GM18505 (cell line): ENCODE results near the gene CEP170.
"Not testable (repeated sequence)": the region's sequence is repeated elsewhere in the genome, so short reads cannot be mapped to it uniquely, and the experiment has no call there.

ENCODE experiments used
- ATAC-seq: cut with Tn5 transposase; IDR thresholded peaks from one replicate; pipeline ENCODE4 v1.9.1; 2021; ENCODE audit not compliant: unreplicated experiment
- POLR2A ChIP-seq: IDR thresholded peaks from 4 replicates; pipeline ENCODE4 v1.6.1; 2011; ENCODE audit warnings: borderline replicate concordance; ENCODE audit not compliant: insufficient read depth, insufficient read length; ENCODE audit errors: extremely low read depth

CEP170 gene

DNA sequence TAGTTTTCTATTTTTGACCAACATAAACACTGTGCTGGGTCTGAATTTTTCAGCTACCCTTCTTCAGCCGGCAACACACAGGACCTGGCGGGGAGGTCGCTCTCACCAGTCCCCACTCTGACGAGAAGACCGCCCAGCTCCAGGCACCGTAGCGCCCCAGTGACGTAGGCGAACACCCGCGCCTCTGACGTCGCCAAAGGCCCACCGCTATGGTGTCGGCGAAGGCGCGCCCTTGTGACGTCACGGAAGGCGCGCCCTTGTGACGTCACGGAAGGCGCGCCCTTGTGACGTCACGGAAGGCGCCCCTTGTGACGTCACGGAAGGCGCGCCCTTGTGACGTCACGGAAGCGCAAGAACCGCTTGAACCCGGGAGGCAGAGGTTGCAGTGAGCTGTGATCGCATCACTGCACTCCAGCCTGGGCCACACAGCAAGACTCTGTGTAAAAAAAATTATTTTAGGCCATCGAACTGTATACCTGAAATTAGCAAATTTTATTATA lies 153.5 kb downstream of the CEP170 start:
- peak; percentile 35 for TF ChIP-seq POLR2A
- peak; percentile 93 for ATAC-seq

DNA sequence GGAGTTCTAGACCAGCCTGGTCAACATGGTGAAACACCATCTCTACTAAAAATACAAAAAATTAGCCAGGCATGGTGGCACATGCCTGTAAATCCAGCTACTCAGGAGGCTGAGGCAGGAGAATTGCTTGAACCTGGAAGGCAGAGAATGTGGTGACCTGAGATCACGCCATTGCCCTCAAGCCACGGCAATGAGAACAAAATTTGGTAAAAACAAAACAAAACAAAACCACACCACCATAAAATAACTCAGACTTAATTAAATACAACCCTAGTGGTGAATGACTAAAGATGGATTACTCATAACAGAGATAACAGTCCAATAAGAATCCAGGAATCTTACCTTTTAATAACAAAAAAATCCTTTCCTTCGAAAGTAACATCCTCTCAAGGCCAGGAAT lies 167.7 kb downstream of the CEP170 start:
- not testable (repeated sequence) for ATAC-seq
